ENCODE data around the gene MZT2A.
"Not testable (repeated sequence)": the region's sequence is repeated elsewhere in the genome, so short reads cannot be mapped to it uniquely, and the experiment has no call there.

MZT2A gene

DNA sequence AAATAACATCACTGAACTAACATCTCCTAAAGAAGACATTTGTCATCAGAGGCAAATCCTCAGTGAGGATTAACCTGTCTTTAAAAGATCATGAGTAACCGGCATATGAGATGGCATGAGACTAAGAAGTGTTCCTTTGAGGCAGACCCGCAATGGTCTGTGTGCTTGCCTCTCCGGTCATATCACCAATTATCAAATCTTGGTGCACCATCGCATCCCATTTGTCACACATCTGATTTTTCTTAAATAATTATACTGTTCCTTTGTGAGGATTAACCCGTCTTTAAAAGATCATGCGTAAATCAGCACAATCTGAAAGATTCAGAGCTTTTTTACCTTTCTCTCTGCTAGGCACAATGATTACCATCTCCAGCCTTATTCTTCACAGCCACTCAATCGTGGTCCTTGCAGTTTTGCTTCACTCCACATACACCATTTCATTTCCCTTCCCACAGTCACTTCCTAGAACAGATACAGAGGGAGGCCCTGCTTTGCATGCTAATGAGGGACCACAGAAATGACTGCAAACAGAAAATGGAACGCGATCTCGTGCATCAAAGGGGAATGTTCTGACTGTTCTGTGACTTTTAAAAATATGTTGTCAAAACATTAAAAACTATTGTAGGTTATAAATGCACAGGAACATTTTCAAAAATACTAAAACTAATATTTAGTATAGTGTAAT is 40.8 kb downstream of the MZT2A start:
- DNase-seq (ENCODE audit: low read depth), result not testable (repeated sequence)

DNA sequence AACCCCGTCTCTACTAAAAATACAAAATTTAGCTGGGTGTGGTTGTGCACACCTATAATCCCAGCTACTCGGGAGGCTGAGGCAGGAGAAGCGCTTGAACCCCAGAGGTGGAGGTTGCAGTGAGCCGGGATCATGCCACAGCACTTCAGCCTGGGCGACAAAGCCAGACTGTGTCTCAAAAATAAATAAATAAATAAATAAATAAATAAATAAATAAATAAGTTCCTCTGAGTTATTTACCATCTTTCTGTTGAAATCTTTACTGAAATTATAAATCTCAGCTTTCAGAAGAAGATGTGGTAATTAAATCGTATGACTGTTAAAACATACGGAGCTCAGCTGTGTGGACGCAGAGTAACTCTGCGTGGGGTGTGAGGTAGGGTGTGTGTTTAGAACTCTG is 44.2 kb downstream of the MZT2A start:
- DNase-seq (ENCODE audit: low read depth), result not testable (repeated sequence)

DNA sequence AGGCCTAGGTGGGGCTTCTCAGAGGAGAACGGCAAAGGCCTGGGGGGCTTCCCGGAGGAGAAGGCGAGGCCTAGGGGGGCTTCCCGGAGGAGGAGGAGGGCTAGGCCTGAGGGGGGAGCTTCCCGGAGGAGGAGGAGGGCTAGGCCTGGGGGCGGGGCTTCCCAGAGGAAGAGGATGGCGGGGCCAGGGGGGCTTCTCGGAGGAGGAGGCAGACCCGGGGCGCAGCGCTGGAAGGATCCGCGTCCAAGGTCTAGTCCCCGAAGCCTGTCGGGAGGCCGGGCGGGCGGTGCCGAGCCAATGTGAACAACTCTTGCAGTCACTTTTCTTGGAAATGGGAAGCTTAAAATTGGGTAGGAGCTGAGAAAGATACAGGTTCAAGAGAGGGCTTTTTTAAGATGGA is 46.3 kb downstream of the MZT2A start:
- no peak for DNase-seq (ENCODE audit: low read depth)

DNA sequence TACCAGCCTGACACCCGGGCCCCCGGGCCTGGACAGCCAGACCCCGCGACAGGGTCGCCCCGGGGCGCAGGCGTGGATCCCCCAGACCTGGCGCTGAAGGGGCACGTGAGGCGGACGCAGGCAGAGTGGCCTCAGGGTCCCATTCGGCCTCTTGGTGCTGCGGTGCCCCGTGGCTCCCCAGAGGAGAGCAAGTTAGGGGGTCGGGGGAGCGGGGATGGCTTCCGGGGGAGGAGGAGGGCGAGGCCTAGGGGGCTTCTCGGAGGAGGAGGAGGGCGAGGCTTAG is 46.7 kb downstream of the MZT2A start:
- DNase-seq (ENCODE audit: low read depth), result not testable (repeated sequence)

DNA sequence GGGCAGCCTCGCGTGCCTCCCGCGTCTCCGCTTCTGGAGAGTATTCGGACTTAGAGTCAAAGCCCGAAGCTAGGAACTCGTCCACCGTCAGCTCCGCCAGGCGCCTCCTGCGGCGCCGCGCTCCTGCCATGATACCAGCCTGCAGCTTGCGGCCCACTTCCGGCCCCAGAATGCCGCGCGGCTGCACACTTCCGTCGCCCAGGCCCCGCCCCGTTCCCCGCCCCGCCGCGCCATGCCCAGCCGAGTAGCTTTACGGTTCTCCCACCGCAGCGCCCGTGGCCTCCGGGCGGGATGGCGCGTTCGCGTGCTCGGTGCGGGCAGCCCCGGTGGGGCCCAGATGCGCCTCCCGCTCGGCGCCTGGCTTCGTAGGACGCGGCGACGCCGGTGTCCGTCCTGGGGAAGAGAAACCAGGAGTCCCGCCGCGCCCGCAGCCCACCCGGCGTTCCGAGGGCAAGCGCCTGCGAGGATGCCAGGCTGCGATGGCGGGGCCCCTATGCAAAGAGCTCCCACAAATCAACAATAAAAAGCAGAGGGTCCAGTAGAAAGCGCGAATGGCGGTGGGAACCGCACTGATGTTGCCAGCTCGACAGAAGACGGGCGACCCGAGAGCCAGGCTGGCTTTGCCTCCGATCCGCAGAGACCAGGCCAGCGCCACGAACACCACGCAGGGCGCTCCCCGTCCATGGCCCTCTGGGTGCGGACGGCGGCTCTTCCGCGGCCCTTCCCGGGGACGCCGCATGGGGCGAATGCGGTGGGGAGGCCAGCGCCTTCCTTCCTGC is 47.3 kb downstream of the MZT2A start:
- DNase-seq (ENCODE audit: low read depth), result not testable (repeated sequence)

DNA sequence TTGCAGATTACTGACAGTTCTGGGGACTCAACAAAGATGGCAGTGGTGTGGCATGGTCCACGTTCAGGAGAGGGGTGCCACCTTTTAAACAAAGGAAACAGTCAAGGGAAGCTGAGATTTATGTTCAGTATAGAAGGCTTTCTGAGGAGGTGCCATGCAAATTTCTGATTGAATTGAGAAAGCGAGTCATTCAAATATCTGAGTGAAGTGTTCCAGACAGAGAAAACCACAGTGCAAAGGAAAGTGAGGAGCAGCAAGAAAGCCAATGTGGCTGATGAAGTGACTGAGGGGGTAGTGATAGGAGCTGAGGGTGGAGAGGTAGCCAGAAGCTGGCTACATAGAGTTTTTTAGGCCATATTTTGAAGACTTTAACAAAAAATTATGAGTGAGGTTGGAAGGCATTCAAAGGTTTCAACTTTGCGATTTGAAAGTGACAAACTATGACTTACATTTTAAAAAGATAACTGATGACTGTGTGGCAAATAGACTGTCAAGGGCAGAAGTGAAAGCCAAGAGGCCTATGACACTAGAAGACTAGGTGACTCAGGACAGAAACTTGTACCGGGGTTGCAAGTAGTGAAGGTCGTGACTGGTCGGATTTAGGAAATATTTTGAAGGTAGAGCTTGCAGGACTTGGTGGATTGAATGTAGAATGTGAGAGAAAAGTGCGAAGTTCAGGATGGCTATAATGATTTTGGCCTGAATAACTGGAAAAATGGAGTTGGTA is 51.3 kb downstream of the MZT2A start:
- DNase-seq (ENCODE audit: low read depth), result not testable (repeated sequence)

Measured in iris pigment epithelial cell (primary cell).